Activated naive CD4-positive, alpha-beta T cell treated with anti-CD3 and anti-CD28 coated beads, Interleukin-2, amount 50 U/mL, for 72 hours (primary cell): ENCODE data around the gene SBK1. TPM values are rescaled to one million over a fixed set of nuclear protein-coding genes. Genes with fewer than 3 reads are reported as not detected.

Source experiments
- ATAC-seq, 2 donors: fragments of 150-1000 bp; cut with Tn5 transposase; 2 replicates each; pipeline ENCODE4 v1.10.0; 2021; ENCODE audit warnings: mild to moderate bottlenecking in 2 of 2, moderate library complexity in 2 of 2
- DNase-seq, 2 donors: peaks; one replicate each; pipeline ENCODE4 v3.0.0; 2021 to 2022; ENCODE audit warnings: low spot score in 2 of 2
- H3K27ac Mint-ChIP-seq, 2 donors: one replicate each; pipeline ENCODE4 v1.8.0; 2022; ENCODE audit warnings: mild to moderate bottlenecking in 2 of 2, mixed read lengths in 2 of 2
- H3K36me3 Mint-ChIP-seq, 2 donors: one replicate each; pipeline ENCODE4 v1.8.0; 2022; ENCODE audit warnings: mixed read lengths in 2 of 2
- H3K9me3 Mint-ChIP-seq, 2 donors: one replicate each; pipeline ENCODE4 v1.8.0; 2022; ENCODE audit warnings: mixed read lengths in 2 of 2
- total RNA-seq, 2 donors: library from RNA; stranded (reverse); gene quantifications; one replicate each; pipeline ENCODE4 v1.2.3, GENCODE V29; 2022

Gene SBK1
- total RNA-seq, 2 donors from 2014 or later: 2.0 to 4.2 TPM

- no peaks in the 10 kb centered on the region for H3K36me3 Mint-ChIP-seq
- H3K9me3 Mint-ChIP-seq: peaks cover 0 to 3% of the 10 kb centered on the region in 2 donors
- H3K27ac Mint-ChIP-seq: peak overlapping the region in 1 of 2 donors; percentile 70
- DNase-seq: no peak
- no peak for ATAC-seq
These were observed 16.0 kb upstream of the SBK1 start for GRCh38 chr16:28276301-28276700.

- no peaks in the 10 kb centered on the region for H3K9me3 Mint-ChIP-seq
- H3K36me3 Mint-ChIP-seq: no peaks in the 10 kb centered on the region
- ATAC-seq (peak; percentile 88 to 91), DNase-seq (peak; percentile 86 to 88)
- H3K27ac Mint-ChIP-seq: peak overlapping the region; percentile 70 to 74
These were observed 14.6 kb upstream of the SBK1 start for GRCh38 chr16:28277537-28278388.

DNA sequence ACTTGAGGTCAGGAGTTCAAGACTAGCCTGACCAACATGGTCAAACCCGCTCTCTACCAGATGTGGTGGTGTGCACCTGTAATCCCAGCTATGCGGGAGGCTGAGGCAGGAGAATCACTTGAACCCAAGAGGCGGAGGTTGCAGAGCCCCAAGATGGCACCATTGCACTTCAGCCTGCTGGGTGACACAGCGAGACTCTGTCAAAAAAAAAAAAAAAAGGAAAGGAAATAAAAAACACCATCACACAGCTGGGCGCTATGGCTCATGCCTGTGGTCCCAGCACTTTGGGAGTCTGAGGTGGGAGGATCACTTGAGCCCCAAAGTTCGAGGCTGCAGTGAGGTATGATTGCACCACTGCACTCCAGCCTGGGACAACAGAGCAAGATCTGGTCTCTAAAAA lies 13.3 kb upstream of the SBK1 start:
- ATAC-seq (peak in 1 of 2 donors; percentile 29), DNase-seq (no peak)
- H3K27ac Mint-ChIP-seq: no peak overlapping the region
- H3K36me3 Mint-ChIP-seq: no peaks in the 10 kb centered on the region
- H3K9me3 Mint-ChIP-seq: no peaks in the 10 kb centered on the region

DNA sequence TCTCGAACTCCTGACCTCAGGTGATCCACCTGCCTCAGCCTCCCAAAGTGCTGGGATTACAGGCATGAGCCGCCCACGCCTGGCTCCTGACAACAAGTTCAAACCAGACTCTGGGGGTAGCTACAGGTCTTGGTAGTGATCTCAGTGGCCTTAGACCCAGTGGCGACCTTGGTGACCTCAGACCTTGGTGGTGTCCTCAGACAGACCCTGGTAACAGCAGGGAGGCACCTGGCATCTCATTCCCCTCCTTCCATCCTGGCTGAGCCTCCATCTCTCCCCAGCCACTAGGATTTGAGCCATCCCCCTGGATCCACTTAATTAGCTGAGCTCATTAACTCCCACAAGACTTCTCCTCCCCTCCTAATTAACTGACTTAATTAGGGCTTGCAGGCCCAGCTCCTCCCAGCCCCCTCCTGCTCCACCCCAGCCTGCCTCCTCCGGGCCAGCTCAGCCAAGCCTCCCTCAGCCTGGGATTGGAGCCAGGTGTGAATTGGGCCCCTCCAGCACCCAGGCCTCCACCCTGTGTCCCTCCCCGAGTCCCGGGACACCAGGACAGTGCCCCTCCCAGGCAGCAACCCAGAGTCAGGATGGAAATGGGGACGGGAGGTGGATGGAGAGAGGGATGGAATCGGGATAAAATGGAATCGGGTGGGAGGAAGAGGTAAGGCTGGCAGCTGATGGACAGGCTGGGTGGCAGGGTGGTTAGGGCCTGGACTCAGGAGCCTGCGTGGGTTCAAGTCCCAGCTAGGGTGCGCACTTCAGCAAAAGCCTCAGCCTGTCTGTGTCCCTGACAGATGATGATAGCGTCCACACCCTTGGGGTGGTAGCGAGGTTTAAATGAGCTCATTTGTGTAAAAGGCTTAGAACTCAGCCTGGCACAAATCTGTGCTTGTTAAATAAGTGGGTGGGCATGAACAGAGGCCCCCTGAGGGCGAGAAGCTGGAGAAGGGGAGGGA lies 11.2 kb upstream of the SBK1 start:
- no peaks in the 10 kb centered on the region for H3K36me3 Mint-ChIP-seq
- no peak for DNase-seq
- no peak for ATAC-seq
- H3K9me3 Mint-ChIP-seq: no peaks in the 10 kb centered on the region
- H3K27ac Mint-ChIP-seq: peak overlapping the region in 1 of 2 donors; percentile 76

GRCh38 chr16:28282045-28282444 lies 10.3 kb upstream of the SBK1 start:
- ATAC-seq (no peak), DNase-seq (no peak)
- Mint-ChIP-seq H3K27ac (peak overlapping the region in 1 of 2 donors; percentile 76), H3K9me3 (no peaks in the 10 kb centered on the region), H3K36me3 (no peaks in the 10 kb centered on the region)

- ATAC-seq: no peak
- Mint-ChIP-seq H3K9me3 (no peaks in the 10 kb centered on the region), H3K27ac (no peak overlapping the region), H3K36me3 (no peaks in the 10 kb centered on the region)
- no peak for DNase-seq
These were observed 9.2 kb upstream of the SBK1 start for GRCh38 chr16:28283173-28283572.

DNA sequence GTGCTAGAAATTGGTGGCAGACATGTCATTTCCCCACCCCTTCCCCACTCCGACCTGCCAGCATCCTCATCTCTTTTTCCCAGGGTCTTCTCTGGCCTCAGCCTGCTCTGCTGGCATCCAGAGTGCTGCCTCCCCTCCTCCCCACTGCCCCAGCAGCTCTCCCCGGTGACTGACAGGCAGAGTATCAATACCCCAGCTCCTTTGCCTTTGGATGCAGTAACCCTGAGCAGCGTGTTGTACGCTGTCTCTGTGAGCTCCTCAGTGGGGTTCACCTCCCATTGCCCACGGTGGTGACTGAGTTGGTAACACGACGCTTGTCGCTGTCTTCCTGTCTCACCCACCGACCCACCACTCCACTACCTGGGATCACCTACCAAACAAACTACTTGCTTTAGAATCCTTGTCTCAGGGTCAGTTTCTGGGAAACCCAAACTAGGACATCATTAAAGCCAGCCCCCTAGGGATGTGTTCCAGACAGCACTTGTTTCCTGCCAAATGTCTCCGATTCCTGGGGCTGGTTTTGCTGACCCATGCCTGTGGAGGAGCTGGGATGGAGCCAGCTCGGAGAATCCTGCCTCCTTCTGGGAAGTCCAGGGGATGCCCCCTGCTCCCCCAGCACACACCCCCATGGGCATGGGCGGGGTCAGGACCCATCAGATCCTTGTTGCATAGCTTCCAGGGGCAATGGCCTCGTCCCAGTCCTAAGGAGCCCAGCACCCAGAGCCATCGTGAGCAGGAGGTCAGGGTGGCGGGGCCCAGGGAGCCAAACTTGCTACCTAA lies 8.3 kb upstream of the SBK1 start:
- Mint-ChIP-seq H3K27ac (peak overlapping the region in 1 of 2 donors; percentile 10), H3K9me3 (no peaks in the 10 kb centered on the region), H3K36me3 (no peaks in the 10 kb centered on the region)
- DNase-seq (no peak), ATAC-seq (no peak)

- ATAC-seq: no peak
- Mint-ChIP-seq H3K27ac (no peak overlapping the region), H3K9me3 (no peaks in the 10 kb centered on the region), H3K36me3 (no peaks in the 10 kb centered on the region)
- DNase-seq: no peak
These were observed 6.7 kb upstream of the SBK1 start for GRCh38 chr16:28285649-28286048.

GRCh38 chr16:28288114-28288513 lies 4.2 kb upstream of the SBK1 start:
- H3K36me3 Mint-ChIP-seq: no peaks in the 10 kb centered on the region
- DNase-seq: no peak
- ATAC-seq: no peak
- H3K9me3 Mint-ChIP-seq: no peaks in the 10 kb centered on the region
- H3K27ac Mint-ChIP-seq: no peak overlapping the region

DNA sequence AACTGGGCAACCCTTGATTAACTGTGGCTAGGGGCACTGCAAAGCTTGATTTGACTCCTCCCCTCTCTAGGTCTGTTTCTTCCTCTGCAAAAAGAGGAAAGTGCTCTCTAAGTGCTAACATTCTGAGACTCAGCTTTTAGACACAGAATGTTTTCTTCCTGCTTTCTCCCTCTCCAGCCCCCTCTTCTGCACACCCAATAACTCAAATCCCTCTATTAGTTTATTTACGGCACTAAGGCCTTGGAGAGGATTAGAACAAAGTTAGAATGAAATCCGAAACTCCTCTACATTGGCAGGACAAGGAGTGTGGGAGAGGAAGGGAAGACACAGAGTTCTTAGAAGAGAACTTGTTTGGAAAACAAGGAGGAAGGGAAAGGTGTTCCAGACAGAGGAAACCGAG lies 3.3 kb upstream of the SBK1 start:
- ATAC-seq (no peak), DNase-seq (no peak)
- Mint-ChIP-seq H3K36me3 (no peaks in the 10 kb centered on the region), H3K27ac (no peak overlapping the region), H3K9me3 (no peaks in the 10 kb centered on the region)

GRCh38 chr16:28289939-28290858 lies 2.1 kb upstream of the SBK1 start:
- H3K36me3 Mint-ChIP-seq: no peaks in the 10 kb centered on the region

GRCh38 chr16:28290859-28291254 lies 1.5 kb upstream of the SBK1 start:
- H3K27ac Mint-ChIP-seq: no peak overlapping the region
- ATAC-seq (no peak), DNase-seq (no peak)
- no peaks in the 10 kb centered on the region for H3K9me3 Mint-ChIP-seq
- H3K36me3 Mint-ChIP-seq: no peaks in the 10 kb centered on the region

More at GRCh38 chr16:28289939-28290858, 2.1 kb upstream of the SBK1 start:
- no peak for ATAC-seq
- Mint-ChIP-seq H3K9me3 (no peaks in the 10 kb centered on the region), H3K27ac (no peak overlapping the region)
- no peak for DNase-seq

- H3K36me3 Mint-ChIP-seq: no peaks in the 10 kb centered on the region
- no peaks in the 10 kb centered on the region for H3K9me3 Mint-ChIP-seq
- no peak overlapping the region for H3K27ac Mint-ChIP-seq
- ATAC-seq (peak in 1 of 2 donors; percentile 4), DNase-seq (no peak)
These were observed 641 bp downstream of the SBK1 start for GRCh38 chr16:28292731-28293600.

GRCh38 chr16:28293601-28293960 lies 1.3 kb downstream of the SBK1 start:
- Mint-ChIP-seq H3K36me3 (no peaks in the 10 kb centered on the region), H3K9me3 (no peaks in the 10 kb centered on the region), H3K27ac (no peak overlapping the region)
- ATAC-seq (no peak), DNase-seq (no peak)

GRCh38 chr16:28294201-28294600 lies 1.9 kb downstream of the SBK1 start:
- ATAC-seq (no peak), DNase-seq (no peak)
- Mint-ChIP-seq H3K27ac (no peak overlapping the region), H3K9me3 (no peaks in the 10 kb centered on the region), H3K36me3 (no peaks in the 10 kb centered on the region)
